ENCODE measurements around the gene CSNK1E. TPM values are rescaled to one million over a fixed set of nuclear protein-coding genes. Genes with fewer than 3 reads are reported as not detected.

CSNK1E gene
- total RNA-seq, 1 donor from 2014 or later, result 184 TPM

GRCh38 chr22:38262051-38262795, 55.0 kb downstream of the CSNK1E start:
- intact Hi-C loops (cut with DNase I), result no loop called here
- peak; percentile 36 for ATAC-seq
- no peak for DNase-seq (ENCODE audit: low spot score)

- intact Hi-C loops (cut with DNase I), result no loop called here
- DNase-seq (ENCODE audit: low spot score), result no peak
- ATAC-seq, result peak; percentile 27
Observed at GRCh38 chr22:38260761-38261681, 56.2 kb downstream of the CSNK1E start.

GRCh38 chr22:38259370-38259769, 57.9 kb downstream of the CSNK1E start:
- DNase-seq (ENCODE audit: low spot score) (no peak), ATAC-seq (no peak)
- intact Hi-C loops (cut with DNase I), result no loop called here

- peak; percentile 75 for DNase-seq (ENCODE audit: low spot score)
- peak; percentile 14 for ATAC-seq
- intact Hi-C loops (cut with DNase I), result no loop called here
Observed at GRCh38 chr22:38258895-38259294, 58.3 kb downstream of the CSNK1E start.

GRCh38 chr22:38257650-38258250, 59.5 kb downstream of the CSNK1E start:
- DNase-seq (ENCODE audit: low spot score) (no peak), ATAC-seq (no peak)
- intact Hi-C loops (cut with DNase I), result no loop called here

- intact Hi-C loops (cut with DNase I), result no loop called here
- peak; percentile 53 for ATAC-seq
- DNase-seq (ENCODE audit: low spot score), result no peak
Observed at GRCh38 chr22:38257181-38257580, 60.1 kb downstream of the CSNK1E start.

GRCh38 chr22:38255697-38256096, 61.5 kb downstream of the CSNK1E start:
- no peak for ATAC-seq
- intact Hi-C loops (cut with DNase I), result no loop called here
- DNase-seq (ENCODE audit: low spot score), result no peak

- intact Hi-C loops (cut with DNase I), result no loop called here
- DNase-seq (ENCODE audit: low spot score) (no peak), ATAC-seq (no peak)
Observed at GRCh38 chr22:38251341-38251692, 65.9 kb downstream of the CSNK1E start.

GRCh38 chr22:38250643-38251340, 66.4 kb downstream of the CSNK1E start:
- intact Hi-C loops (cut with DNase I), result no loop called here
- ATAC-seq (no peak), DNase-seq (ENCODE audit: low spot score) (no peak)

GRCh38 chr22:38249803-38250642, 67.2 kb downstream of the CSNK1E start:
- ATAC-seq (no peak), DNase-seq (ENCODE audit: low spot score) (no peak)
- intact Hi-C loops (cut with DNase I), result loop anchor here (10.0 kb wide), 1 partner anchor 65 kb away; the partner anchor contains the start of gene CSNK1E

- no peak for DNase-seq (ENCODE audit: low spot score)
- ATAC-seq, result no peak
- intact Hi-C loops (cut with DNase I), result loop anchor here (10.0 kb wide), 1 partner anchor 66 kb away; the partner anchor contains the start of gene CSNK1E
Observed at GRCh38 chr22:38249301-38249700, 67.9 kb downstream of the CSNK1E start.

- ATAC-seq, result no peak
- intact Hi-C loops (cut with DNase I), result loop anchor here (10.0 kb wide), 1 partner anchor 67 kb away; the partner anchor contains the start of gene CSNK1E
- DNase-seq (ENCODE audit: low spot score), result no peak
Observed at GRCh38 chr22:38248280-38248679, 69.0 kb downstream of the CSNK1E start.

- ATAC-seq (no peak), DNase-seq (ENCODE audit: low spot score) (no peak)
- intact Hi-C loops (cut with DNase I), result loop anchor here (10.0 kb wide), 1 partner anchor 67 kb away; the partner anchor contains the start of gene CSNK1E
Observed at GRCh38 chr22:38247713-38248112, 69.5 kb downstream of the CSNK1E start.

GRCh38 chr22:38246692-38247091, 70.5 kb downstream of the CSNK1E start:
- ATAC-seq (peak; percentile 78), DNase-seq (ENCODE audit: low spot score) (no peak)
- intact Hi-C loops (cut with DNase I), result loop anchor here (10.0 kb wide), 1 partner anchor 68 kb away; the partner anchor contains the start of gene CSNK1E

- DNase-seq (ENCODE audit: low spot score) (no peak), ATAC-seq (no peak)
- intact Hi-C loops (cut with DNase I), result loop anchor here (10.0 kb wide), 1 partner anchor 69 kb away; the partner anchor contains the start of gene CSNK1E
Observed at GRCh38 chr22:38246046-38246658, 71.1 kb downstream of the CSNK1E start.

GRCh38 chr22:38244106-38244505, 73.1 kb downstream of the CSNK1E start:
- ATAC-seq, result no peak
- DNase-seq (ENCODE audit: low spot score), result no peak
- intact Hi-C loops (cut with DNase I), result loop anchor here (10.0 kb wide), 1 partner anchor 71 kb away; the partner anchor contains the start of gene CSNK1E

GRCh38 chr22:38243007-38243765, 74.0 kb downstream of the CSNK1E start:
- peak; percentile 79 for ATAC-seq
- DNase-seq (ENCODE audit: low spot score), result no peak
- intact Hi-C loops (cut with DNase I), result loop anchor here (10.0 kb wide), 1 partner anchor 72 kb away; the partner anchor contains the start of gene CSNK1E
